ENCODE measurements around the gene FARS2.

- TF ChIP-seq TCF7L2 (IDR thresholded peaks at IDR 0.05; ENCODE audit: borderline replicate concordance, extremely low read depth, insufficient read depth, insufficient read length): no peak
- TF ChIP-seq CTCF (IDR thresholded peaks at IDR 0.05 in 2 of 3, conservative IDR thresholded peaks at IDR 0.05 in 1 of 3; ENCODE audit: borderline replicate concordance in 1 of 3, insufficient read depth in 1 of 3, low read depth in 2 of 3, low read length in 2 of 3): no peak
- no peak for TF ChIP-seq YY1 (IDR thresholded peaks at IDR 0.05; ENCODE audit: extremely low read depth, insufficient replicate concordance, low read depth, low read length)
- no peak for TF ChIP-seq EZH2phosphoT487 (IDR thresholded peaks at IDR 0.05; ENCODE audit: borderline replicate concordance)
- no peak for TF ChIP-seq POLR2A (IDR thresholded peaks at IDR 0.05; ENCODE audit: borderline replicate concordance, extremely low read depth, insufficient read depth, insufficient read length)
- TF ChIP-seq JUND (IDR thresholded peaks at IDR 0.05): no peak
- TF ChIP-seq MAX (IDR thresholded peaks at IDR 0.05): no peak
- TF ChIP-seq POLR2AphosphoS5 (IDR thresholded peaks at IDR 0.05; ENCODE audit: low read depth, low read length): no peak
- no peak for TF ChIP-seq REST (IDR thresholded peaks at IDR 0.05; ENCODE audit: low read depth)
- TF ChIP-seq SRF (IDR thresholded peaks at IDR 0.05; ENCODE audit: low read depth): no peak
- no peak for TF ChIP-seq ELF1 (IDR thresholded peaks at IDR 0.05; ENCODE audit: borderline replicate concordance, low read depth)
Observed at GRCh38 chr6:5256952-5257351, 4.4 kb upstream of the FARS2 start.

Measured in HCT116 (cell line).